AG09309 (cell line): ENCODE results near the gene AACS.
"Not testable (repeated sequence)": the region's sequence is repeated elsewhere in the genome, so short reads cannot be mapped to it uniquely, and the experiment has no call there.

Experiments used
- DNase-seq: peaks from one replicate; pipeline ENCODE4 v3.0.0-alpha.2; 2010; ENCODE audit warnings: low read depth
- H3K4me3 ChIP-seq: 2 replicates; pipeline ENCODE4 v1.5.1; 2011; ENCODE audit warnings: mild to moderate bottlenecking, low read depth, low read length, moderate library complexity; ENCODE audit not compliant: control insufficient read depth
- TF ChIP-seq, protein P1 (sequence below): IDR thresholded peaks from 2 replicates; pipeline ENCODE4 v1.5.1; 2011; ENCODE audit warnings: mild to moderate bottlenecking, low read depth, low read length, inconsistent platforms; ENCODE audit not compliant: insufficient read depth, control insufficient read depth; ENCODE audit errors: missing control alignments

AACS gene

DNA sequence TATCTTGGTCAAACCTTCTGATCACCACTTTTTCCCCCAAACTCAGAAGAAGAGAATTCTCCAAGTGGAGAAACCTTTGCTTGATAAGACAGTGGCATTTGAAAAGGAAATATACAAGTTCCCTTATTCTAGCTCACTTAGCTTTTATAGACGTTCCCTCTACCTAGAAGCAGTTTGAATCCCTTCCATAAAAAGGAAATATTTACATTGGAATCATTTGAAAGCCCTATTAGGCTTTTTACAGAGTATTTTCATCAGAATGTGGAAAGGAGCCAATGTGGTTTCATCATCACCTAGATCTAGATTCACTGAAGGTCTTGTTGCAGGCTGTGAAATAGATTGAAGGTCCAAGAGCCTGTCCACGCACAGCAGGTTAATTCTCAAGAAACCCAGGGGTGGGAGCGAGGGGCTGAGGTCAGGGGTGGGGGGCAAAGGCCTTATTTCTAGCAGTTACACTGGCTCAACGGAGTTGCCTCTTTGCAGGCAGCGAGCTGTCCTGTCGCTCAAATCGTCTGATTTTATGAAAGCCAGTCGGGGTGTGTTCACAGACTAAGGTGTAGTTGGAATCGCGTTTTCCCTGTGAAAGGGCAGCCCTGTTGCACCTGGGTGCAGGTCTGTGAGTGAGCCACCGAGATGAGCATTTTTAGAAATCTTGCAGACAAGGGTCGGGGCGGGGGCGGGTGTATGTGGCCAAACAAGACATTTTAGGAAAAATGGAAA is 45.6 kb downstream of the AACS start:
- peak; percentile 49 for DNase-seq
- no peak overlapping the region for H3K4me3 ChIP-seq
- TF ChIP-seq, protein P1, sequence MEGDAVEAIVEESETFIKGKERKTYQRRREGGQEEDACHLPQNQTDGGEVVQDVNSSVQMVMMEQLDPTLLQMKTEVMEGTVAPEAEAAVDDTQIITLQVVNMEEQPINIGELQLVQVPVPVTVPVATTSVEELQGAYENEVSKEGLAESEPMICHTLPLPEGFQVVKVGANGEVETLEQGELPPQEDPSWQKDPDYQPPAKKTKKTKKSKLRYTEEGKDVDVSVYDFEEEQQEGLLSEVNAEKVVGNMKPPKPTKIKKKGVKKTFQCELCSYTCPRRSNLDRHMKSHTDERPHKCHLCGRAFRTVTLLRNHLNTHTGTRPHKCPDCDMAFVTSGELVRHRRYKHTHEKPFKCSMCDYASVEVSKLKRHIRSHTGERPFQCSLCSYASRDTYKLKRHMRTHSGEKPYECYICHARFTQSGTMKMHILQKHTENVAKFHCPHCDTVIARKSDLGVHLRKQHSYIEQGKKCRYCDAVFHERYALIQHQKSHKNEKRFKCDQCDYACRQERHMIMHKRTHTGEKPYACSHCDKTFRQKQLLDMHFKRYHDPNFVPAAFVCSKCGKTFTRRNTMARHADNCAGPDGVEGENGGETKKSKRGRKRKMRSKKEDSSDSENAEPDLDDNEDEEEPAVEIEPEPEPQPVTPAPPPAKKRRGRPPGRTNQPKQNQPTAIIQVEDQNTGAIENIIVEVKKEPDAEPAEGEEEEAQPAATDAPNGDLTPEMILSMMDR = no peak

DNA sequence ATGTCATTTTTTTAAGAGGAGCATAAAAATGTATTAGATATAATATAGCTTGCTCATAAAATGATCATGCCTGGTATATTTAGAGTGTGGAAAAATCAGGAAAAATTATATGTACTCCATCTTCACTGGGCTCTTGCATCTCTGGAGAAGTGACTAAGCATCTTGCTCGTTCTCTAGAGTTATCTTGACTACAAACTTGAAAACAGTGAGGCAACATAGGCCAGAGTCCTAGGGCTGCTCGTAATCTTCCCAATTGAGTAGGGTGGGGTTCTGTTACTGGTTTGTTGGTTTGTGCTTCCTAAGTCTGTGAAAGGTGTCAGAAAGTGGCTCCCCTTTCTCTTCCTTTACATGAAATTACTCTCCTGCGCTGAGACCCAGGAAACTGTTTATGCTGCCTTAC is 46.2 kb downstream of the AACS start:
- no peak overlapping the region for H3K4me3 ChIP-seq
- TF ChIP-seq, protein P1 = no peak
- DNase-seq = peak; percentile 8

DNA sequence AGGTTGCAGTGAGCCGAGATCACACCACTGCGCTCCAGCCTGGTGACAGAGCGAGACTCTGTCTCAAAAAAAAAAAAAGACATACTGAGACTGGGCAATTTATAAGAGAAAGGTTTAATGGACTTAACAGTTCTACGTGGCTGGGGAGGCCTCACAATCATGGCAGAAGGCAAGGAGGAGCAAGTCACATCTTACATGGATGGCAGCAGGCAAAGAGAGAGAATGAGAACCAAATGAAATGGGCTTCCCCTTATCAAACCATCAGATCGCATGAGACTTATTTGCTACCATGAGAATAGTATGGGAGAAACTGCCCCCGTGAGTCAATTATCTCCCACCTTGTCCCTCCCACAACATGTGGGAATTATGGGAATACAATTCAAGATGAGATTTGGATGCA is 47.4 kb downstream of the AACS start:
- H3K4me3 ChIP-seq, DNase-seq: not testable (repeated sequence)

DNA sequence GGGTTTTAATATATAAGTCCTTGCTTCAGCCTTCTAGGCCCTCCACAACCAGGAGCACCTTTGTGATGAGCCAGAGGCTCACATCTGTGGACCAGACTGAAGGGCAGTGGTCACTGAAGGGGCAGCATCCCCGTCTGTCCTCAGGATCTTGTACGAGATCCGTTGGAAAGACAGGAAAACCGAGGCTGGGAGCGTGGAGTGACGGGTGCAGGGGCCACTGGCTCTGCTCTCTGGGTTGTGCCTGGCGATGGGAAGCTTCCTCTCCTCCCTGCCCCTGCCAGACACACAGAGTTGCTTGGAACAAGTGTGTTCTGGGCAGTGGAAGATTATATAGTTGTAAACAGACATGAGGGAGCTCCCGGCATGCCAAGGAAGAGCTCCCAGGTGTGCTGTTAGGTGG is 48.0 kb downstream of the AACS start:
- TF ChIP-seq, protein P1 = no peak
- no peak overlapping the region for H3K4me3 ChIP-seq
- no peak for DNase-seq

DNA sequence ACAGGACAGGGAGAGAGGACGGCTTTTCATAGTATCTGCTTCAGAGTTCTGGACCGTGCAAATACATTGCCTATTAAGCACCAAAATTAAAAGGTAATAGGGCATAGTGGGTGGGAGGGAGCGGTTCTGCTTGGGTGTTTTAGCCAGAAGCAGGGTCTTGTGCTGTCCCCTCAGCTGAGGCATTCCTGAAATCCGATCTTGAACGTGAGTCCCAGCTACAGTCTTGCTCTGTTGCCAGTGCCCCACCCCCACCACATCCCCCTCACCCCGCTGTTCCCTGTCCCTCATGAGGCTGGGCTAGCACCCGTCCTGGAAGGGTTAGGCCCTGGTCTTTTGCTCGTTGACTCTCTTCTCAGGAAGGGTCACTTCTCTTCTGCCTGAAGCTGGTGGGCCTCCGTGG is 48.6 kb downstream of the AACS start:
- no peak for DNase-seq
- TF ChIP-seq, protein P1 = no peak
- no peak overlapping the region for H3K4me3 ChIP-seq

DNA sequence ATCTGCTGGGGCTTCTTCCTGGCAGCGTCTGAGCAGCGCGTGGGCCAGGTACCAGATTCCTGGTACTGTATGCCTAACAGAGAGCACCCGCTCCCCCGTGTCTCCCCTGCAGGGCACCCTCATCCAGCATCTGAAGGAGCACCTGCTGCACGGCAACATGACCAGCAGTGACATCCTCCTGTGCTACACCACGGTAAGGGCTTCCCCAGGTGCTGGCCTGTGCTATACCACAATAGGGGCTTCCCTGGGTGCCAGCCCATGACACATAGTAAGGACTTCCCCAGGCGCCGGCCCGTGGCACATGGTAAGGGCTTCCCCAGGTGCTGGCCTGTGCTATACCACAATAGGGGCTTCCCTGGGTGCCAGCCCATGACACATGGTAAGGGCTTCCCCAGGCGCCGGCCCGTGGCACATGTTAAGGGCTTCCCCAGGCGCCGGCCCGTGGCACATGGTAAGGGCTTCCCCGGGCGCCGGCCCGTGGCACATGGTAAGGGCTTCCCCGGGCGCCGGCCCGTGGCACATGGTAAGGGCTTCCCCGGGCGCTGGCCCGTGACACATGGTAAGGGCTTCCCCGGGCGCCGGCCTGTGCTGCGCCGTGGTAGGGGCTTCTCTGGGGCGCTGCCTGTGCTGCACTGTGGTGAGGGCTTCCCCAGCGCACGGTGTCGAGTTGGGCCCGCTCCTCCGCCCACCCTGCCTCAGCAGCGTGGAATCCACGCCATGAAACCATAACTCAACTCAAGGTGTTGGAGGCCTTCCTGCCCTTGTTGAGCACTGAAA is 49.3 kb downstream of the AACS start:
- DNase-seq = no peak
- TF ChIP-seq, protein P1 = no peak
- H3K4me3 ChIP-seq = no peak overlapping the region

DNA sequence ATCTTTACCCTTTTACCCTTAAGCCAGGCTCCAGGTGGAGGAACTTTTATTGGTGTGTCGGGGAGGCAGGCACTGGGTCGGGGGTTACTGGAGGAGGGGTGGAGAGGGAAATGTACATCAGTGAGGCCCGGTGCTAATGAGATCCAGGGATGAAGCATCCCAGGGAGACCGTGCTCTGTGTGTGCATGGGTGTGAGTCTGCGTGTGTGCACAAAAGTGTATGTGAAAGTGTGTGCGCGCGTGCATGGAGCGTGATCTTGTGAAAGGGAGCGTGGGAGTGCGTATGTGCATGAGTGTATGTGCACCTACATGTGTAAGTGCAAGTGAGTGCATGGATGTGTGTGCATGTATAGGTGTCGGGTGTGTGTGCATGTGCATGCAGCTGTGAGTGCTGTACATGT is 55.3 kb downstream of the AACS start:
- TF ChIP-seq, protein P1 = no peak
- H3K4me3 ChIP-seq = no peak overlapping the region
- DNase-seq = no peak
